Transverse colon (tissue), 3 donors: ENCODE data around the gene MOGAT3.

ENCODE experiments used
- POLR2A ChIP-seq: fragments of 450-650 bp; IDR thresholded peaks from one replicate; pipeline ENCODE4 v1.6.1; 2016; ENCODE audit warnings: antibody characterized with exemption, mild to moderate bottlenecking, moderate library complexity
- TF ChIP-seq, protein P1 (sequence below), 5 experiments: fragments of 200-600 bp in 3 of 5; fragments of 450-650 bp in 2 of 5; sonication (generic) in 3 of 5; IDR thresholded peaks; 1 replicate in 2 of 5; 2 replicates in 3 of 5; pipeline ENCODE4 v1.5.1; 2016 to 2017; ENCODE audit warnings: antibody characterized with exemption in 5 of 5, inconsistent platforms in 3 of 5, mild to moderate bottlenecking in 2 of 5, moderate library complexity in 1 of 5

DNA sequence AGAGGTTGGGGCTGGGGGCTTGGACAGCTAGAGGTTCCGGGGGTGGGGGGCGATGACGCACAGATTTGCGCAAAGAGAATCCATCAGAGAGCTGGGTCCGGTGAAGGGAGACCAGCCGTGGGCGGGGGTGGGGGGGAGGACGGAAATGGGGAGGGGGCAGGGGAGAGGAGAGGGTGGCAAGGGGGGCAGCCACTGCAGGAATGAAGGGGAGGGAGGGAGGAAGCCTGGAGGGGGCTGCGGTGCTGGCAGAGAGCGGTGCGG is 34.3 kb downstream of the MOGAT3 start:
- TF ChIP-seq, protein P1, sequence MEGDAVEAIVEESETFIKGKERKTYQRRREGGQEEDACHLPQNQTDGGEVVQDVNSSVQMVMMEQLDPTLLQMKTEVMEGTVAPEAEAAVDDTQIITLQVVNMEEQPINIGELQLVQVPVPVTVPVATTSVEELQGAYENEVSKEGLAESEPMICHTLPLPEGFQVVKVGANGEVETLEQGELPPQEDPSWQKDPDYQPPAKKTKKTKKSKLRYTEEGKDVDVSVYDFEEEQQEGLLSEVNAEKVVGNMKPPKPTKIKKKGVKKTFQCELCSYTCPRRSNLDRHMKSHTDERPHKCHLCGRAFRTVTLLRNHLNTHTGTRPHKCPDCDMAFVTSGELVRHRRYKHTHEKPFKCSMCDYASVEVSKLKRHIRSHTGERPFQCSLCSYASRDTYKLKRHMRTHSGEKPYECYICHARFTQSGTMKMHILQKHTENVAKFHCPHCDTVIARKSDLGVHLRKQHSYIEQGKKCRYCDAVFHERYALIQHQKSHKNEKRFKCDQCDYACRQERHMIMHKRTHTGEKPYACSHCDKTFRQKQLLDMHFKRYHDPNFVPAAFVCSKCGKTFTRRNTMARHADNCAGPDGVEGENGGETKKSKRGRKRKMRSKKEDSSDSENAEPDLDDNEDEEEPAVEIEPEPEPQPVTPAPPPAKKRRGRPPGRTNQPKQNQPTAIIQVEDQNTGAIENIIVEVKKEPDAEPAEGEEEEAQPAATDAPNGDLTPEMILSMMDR (IDR thresholded peaks at IDR 0.05): no peak
- no peak for TF ChIP-seq POLR2A
